ENCODE data around the gene EDN1. TPM values are rescaled to one million over a fixed set of nuclear protein-coding genes. Genes with fewer than 3 reads are reported as not detected.

EDN1 gene
- total and polyA plus RNA-seq, 11 donors, result 1.0 to 11.6 (median 4.1) TPM

DNA sequence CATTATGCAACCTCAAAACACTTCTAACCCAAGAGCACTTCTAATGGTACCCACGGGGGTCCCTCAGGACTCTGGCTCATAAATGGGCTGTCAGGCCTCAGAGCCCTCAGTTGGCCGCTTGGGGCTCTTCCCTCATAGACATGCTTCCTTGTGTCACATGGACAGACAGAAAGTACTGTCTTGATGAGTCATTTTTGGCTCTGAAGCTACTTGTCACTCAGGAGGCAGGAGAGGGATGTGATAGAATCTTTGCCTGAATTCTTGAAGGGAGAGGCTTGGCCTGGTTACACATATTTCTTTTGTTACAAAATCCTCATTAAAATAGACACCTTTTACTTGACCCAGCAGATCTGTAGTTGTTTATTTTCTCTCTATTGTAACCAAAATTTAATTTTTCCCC lies 15.1 kb upstream of the EDN1 start:
- ATAC-seq, result no peak
- H3K4me1 ChIP-seq, result peaks cover 0 to 20% (median 0%) of the 10 kb centered on the region in 12 donors
- no peak for TF ChIP-seq POLR2A (IDR thresholded peaks at IDR 0.05)
- TF ChIP-seq, protein P1, sequence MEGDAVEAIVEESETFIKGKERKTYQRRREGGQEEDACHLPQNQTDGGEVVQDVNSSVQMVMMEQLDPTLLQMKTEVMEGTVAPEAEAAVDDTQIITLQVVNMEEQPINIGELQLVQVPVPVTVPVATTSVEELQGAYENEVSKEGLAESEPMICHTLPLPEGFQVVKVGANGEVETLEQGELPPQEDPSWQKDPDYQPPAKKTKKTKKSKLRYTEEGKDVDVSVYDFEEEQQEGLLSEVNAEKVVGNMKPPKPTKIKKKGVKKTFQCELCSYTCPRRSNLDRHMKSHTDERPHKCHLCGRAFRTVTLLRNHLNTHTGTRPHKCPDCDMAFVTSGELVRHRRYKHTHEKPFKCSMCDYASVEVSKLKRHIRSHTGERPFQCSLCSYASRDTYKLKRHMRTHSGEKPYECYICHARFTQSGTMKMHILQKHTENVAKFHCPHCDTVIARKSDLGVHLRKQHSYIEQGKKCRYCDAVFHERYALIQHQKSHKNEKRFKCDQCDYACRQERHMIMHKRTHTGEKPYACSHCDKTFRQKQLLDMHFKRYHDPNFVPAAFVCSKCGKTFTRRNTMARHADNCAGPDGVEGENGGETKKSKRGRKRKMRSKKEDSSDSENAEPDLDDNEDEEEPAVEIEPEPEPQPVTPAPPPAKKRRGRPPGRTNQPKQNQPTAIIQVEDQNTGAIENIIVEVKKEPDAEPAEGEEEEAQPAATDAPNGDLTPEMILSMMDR (IDR thresholded peaks at IDR 0.05), result no peak
- peaks cover 0 to 19% (median 6%) of the 10 kb centered on the region in 12 donors for H3K9me3 ChIP-seq
- intact Hi-C loops (cut with DNase I), result no loop called here
- H3K36me3 ChIP-seq, result no peaks in the 10 kb centered on the region
- no peak overlapping the region for H3K27ac ChIP-seq
- WGBS, 4 donors, result 63 to 90% (median 75%) methylated on average over 2 of the region's 2 CpGs
- no peak overlapping the region for H3K4me3 ChIP-seq
- H3K27me3 ChIP-seq, result no peaks in the 10 kb centered on the region
- DNase-seq, result no peak

DNA sequence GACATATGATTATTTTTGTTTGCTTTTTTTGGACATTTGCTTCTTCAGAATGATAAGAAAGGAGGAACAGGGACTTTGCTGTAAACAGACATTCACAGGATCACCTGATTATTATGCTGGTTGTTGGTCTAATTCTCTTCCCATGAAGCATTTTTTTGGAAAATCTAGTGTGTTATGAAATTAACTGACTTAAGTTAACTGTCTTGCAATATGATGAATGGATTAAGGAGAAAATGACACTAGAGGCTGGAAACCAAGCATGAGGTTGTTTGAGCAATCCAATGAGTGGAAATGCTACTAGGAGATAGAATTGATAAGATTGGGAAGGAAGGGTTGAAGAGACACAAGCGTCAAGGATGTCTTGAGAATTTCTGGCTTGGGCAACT lies 13.2 kb upstream of the EDN1 start:
- no peak for ATAC-seq
- intact Hi-C loops (cut with DNase I), result no loop called here

DNA sequence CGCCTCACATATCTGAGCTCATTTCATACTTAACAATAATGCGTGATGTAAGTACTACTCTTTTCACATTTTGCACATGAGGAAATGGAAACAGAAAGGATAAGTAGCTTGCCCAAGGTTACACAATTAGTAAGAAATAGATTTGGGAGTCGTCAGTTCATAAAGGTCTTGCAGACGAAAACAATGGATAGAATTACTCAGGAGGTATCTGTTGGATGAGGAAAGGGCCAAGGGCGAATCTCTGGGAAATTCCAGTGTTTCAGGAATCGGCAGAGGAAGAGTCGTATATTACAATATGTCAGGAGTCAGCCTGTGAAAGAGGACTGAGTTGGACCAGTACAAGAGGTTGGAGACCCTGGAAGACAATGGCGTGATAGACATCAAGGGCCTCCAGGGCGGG lies 12.8 kb upstream of the EDN1 start:
- no peaks in the 10 kb centered on the region for H3K27me3 ChIP-seq
- no peak overlapping the region for H3K27ac ChIP-seq
- DNase-seq (no peak), ATAC-seq (no peak)
- peaks cover 0 to 2% (median 0%) of the 10 kb centered on the region in 12 donors for H3K9me3 ChIP-seq
- WGBS, 4 donors, result 86 to 92% (median 88%) methylated on average over 9 of the region's 9 CpGs
- peaks cover 0 to 17% (median 0%) of the 10 kb centered on the region in 12 donors for H3K4me1 ChIP-seq
- no peaks in the 10 kb centered on the region for H3K36me3 ChIP-seq
- H3K4me3 ChIP-seq, result no peak overlapping the region
- TF ChIP-seq, protein P1 (IDR thresholded peaks at IDR 0.05), result no peak
- no peak for TF ChIP-seq POLR2A (IDR thresholded peaks at IDR 0.05)
- intact Hi-C loops (cut with DNase I), result no loop called here

More for the DNA sequence above, 13.2 kb upstream of the EDN1 start:
- Histone ChIP-seq H3K4me1 (peaks cover 0 to 13% (median 0%) of the 10 kb centered on the region in 12 donors), H3K36me3 (no peaks in the 10 kb centered on the region), H3K9me3 (peaks cover 0 to 6% (median 0%) of the 10 kb centered on the region in 12 donors), H3K27me3 (no peaks in the 10 kb centered on the region), H3K4me3 (no peak overlapping the region), H3K27ac (no peak overlapping the region)
- 88 to 95% (median 90%) methylated on average over 1 of the region's 1 CpG for WGBS, 4 donors
- TF ChIP-seq, protein P1 (IDR thresholded peaks at IDR 0.05), result no peak
- TF ChIP-seq POLR2A (IDR thresholded peaks at IDR 0.05), result no peak
- DNase-seq, result no peak

DNA sequence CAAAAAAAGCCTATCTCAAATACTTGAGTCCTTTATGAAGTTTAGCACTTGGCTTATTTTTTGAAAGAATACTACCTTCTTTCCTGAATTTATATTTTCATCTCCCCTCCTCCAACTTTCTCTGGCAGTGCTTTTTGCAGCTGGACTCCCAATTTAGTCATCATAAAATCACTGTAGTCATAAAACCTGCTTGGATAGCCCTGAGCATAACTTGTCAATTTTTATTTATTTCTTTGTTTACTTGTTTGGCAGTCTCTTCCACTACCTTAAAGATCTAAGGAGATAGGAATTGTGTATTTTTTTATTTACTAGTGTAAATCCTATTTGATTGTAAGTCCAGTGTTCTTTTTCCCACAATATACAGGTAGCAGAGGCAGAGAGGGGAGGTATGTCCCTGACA lies 11.2 kb upstream of the EDN1 start:
- ATAC-seq, result no peak
- no peaks in the 10 kb centered on the region for H3K36me3 ChIP-seq
- no peak overlapping the region for H3K27ac ChIP-seq
- H3K27me3 ChIP-seq, result no peaks in the 10 kb centered on the region
- no peaks in the 10 kb centered on the region for H3K9me3 ChIP-seq
- DNase-seq, result no peak
- intact Hi-C loops (cut with DNase I), result no loop called here
- TF ChIP-seq POLR2A (IDR thresholded peaks at IDR 0.05), result no peak
- TF ChIP-seq, protein P1 (IDR thresholded peaks at IDR 0.05), result no peak
- no peak overlapping the region for H3K4me3 ChIP-seq
- peaks cover 0 to 18% (median 0%) of the 10 kb centered on the region in 12 donors for H3K4me1 ChIP-seq
